ENCODE measurements around the gene OVCA2.

Gene OVCA2

DNA sequence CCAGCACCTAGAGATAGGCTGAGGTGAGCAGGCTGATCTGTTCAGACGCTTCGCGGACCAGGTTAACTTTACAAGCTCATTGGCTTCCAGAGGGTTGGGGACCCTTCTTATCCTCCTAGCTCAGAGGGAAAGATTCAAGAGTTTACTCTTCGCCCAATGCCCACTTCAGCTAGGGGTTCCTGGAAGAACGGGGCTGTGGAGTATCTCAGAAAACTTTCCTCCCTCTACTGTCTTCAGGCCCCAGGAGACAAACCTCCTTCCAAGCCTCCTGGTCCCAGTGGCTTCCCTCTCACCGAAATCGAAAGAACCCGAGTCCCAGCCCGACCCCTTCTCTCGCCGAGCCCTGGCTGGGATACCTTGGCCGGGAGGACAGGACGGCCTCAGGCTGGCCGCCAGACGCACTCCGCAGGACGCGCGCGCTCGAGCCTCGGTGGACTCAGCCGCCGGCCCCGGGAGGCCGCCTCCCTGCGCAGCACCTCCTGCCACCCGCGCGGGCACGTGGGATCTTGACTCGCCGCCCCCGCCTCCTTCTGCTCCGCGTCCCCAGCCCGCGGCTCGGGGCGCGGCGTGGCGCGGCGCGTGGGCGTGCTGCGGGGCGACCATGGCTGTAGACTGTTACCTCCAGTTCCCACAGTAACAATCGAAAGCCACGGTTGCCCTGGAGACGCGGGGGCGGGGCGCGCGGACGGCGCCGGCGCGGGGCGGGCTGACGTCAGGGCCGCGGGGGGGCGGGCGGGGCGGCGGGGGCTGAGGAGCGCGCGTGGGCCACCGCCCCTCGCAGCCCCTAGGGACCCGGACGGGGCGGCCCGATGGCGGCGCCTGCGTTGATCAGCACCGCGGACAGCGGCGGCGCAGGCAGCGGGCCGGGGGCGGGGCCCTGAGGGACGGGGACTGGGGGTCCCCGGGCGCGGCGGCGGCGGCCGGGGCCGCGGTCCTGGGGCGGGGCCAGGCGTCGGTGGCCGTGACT lies 7.8 kb downstream of the OVCA2 start:
- no peak for TF ChIP-seq CTCF (conservative IDR thresholded peaks at IDR 0.05; ENCODE audit: control insufficient read depth, insufficient read depth, low read depth, low read length)
- H3K4me3 ChIP-seq (ENCODE audit: control insufficient read depth, low read depth, low read length), result peak overlapping the region; percentile 61
- peak; percentile 75 for DNase-seq (ENCODE audit: low read depth)

- H3K4me3 ChIP-seq (ENCODE audit: control insufficient read depth, low read depth, low read length), result peak overlapping the region; percentile 24
- DNase-seq (ENCODE audit: low read depth), result peak; percentile 64
- TF ChIP-seq CTCF (conservative IDR thresholded peaks at IDR 0.05; ENCODE audit: control insufficient read depth, insufficient read depth, low read depth, low read length), result no peak
These were observed 8.7 kb downstream of the OVCA2 start for GRCh38 chr17:2050300-2051060.

DNA sequence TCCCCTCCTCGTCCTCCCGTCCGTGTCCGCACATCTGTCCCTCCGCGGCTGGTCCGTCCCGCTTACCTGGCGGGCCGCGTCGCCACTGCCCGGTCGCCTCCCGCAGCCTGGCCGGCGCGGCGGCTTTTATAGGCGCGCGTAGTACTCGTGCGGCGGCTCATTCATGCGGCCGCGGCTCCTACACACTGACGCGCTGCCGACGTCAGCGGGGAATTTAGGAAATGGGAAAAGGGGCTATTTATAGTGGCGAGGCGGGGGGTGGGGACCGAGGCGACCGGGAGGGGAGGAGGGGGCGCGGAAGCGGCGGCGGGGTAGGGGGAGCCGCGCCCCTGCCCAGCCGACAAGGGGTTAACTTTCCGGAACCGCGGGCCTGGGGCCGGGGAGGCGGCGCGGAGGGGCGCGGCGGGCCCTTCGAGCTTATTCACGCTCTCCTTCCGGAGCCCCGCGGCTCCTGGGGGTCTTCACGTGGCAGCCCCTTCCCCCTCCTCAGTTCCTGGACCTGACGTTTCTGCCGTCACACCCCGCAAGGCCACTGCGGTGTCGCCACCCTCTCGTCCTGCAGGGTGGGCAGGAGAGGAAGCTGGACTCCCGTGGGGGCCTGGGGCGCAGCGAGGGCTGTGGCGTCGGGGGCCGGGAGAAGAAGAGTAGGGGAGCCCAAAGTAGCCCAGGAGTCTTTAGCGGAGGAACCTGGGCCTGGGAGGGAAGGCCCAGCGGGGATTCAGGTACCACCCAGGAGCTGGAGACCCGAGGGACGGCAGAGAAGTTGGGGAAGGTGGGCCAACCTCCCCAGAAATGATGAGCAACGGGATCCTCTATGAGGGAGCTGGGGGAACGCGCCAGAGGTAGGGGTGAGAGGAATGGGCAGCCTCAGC lies 9.5 kb downstream of the OVCA2 start:
- H3K4me3 ChIP-seq (ENCODE audit: control insufficient read depth, low read depth, low read length), result no peak overlapping the region
- peak; percentile 57 for DNase-seq (ENCODE audit: low read depth)

DNA sequence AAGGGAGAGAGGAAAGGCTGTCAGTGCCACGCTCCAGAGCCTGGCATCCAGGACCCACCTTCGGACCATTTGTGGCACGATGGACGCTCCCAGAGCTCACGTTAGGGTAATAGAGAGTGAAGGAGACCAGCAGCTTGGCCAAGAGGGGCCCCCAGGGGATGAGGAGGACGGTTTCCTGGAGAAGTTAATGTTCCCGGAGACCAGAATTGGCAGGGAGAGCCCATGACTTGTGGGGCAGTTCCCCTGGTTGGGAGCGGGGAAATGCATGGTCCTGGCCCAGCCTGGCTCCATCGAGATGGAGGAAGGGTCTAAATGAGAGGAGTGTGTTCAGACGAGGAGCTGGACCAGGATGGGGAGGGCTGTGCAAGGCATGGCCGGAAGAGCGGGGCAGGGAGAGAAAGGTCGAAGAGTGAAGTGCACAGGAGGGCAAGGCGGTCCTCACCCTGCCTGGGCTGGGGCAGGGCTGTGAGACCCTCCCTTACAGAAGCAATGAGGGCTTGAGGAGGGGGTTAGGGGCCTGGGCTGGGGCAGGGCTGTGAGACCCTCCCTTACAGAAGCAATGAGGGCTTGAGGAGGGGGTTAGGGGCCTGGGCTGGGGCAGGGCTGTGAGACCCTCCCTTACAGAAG lies 10.2 kb downstream of the OVCA2 start:
- no peak overlapping the region for H3K4me3 ChIP-seq (ENCODE audit: control insufficient read depth, low read depth, low read length)
- no peak for DNase-seq (ENCODE audit: low read depth)
- no peak for TF ChIP-seq CTCF (conservative IDR thresholded peaks at IDR 0.05; ENCODE audit: control insufficient read depth, insufficient read depth, low read depth, low read length)

More for the DNA sequence above, 9.5 kb downstream of the OVCA2 start:
- no peak for TF ChIP-seq CTCF (conservative IDR thresholded peaks at IDR 0.05; ENCODE audit: control insufficient read depth, insufficient read depth, low read depth, low read length)

- peak; percentile 42 for TF ChIP-seq CTCF (conservative IDR thresholded peaks at IDR 0.05; ENCODE audit: control insufficient read depth, insufficient read depth, low read depth, low read length)
- peak overlapping the region; percentile 50 for H3K4me3 ChIP-seq (ENCODE audit: control insufficient read depth, low read depth, low read length)
- peak; percentile 76 for DNase-seq (ENCODE audit: low read depth)
These were observed 11.8 kb downstream of the OVCA2 start for GRCh38 chr17:2053380-2054261.
